ENCODE data around the gene UBE3C. TPM values are rescaled to one million over a fixed set of nuclear protein-coding genes. Genes with fewer than 3 reads are reported as not detected.

The UBE3C gene
- total RNA-seq, 4 donors from 2014 or later, result 70.9 to 107 (median 100) TPM

DNA sequence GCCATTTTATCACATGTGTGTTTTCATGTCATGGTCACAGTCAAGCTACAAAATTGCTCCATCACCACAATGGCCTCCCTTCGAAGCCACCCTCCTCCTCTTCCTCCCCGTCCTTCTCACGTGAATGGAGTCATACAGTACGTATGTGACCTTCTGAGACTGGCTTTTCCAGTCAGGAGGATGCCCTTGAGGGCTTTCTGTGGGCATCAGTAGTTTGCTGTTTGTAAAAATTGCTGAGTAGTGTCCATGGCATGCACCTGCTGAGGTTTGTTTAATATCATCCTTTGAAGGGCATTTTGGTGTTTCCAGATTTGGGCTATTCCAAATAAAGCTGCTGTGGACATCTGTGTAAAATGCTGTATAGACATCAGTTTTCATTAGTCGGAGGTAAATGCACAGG, 5.9 kb upstream of the UBE3C start:
- Histone ChIP-seq H3K27me3 (peaks cover 41% of the 10 kb centered on the region), H3K36me3 (no peaks in the 10 kb centered on the region), H3K4me1 (no peaks in the 10 kb centered on the region), H3K9me3 (no peaks in the 10 kb centered on the region), H3K4me3 (no peak overlapping the region), H3K27ac (no peak overlapping the region)
- TF ChIP-seq POLR2A (IDR thresholded peaks at IDR 0.05), result no peak
- TF ChIP-seq EP300 (IDR thresholded peaks at IDR 0.05), result no peak
- TF ChIP-seq, protein P1, sequence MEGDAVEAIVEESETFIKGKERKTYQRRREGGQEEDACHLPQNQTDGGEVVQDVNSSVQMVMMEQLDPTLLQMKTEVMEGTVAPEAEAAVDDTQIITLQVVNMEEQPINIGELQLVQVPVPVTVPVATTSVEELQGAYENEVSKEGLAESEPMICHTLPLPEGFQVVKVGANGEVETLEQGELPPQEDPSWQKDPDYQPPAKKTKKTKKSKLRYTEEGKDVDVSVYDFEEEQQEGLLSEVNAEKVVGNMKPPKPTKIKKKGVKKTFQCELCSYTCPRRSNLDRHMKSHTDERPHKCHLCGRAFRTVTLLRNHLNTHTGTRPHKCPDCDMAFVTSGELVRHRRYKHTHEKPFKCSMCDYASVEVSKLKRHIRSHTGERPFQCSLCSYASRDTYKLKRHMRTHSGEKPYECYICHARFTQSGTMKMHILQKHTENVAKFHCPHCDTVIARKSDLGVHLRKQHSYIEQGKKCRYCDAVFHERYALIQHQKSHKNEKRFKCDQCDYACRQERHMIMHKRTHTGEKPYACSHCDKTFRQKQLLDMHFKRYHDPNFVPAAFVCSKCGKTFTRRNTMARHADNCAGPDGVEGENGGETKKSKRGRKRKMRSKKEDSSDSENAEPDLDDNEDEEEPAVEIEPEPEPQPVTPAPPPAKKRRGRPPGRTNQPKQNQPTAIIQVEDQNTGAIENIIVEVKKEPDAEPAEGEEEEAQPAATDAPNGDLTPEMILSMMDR (IDR thresholded peaks at IDR 0.05), result no peak
- no peak for TF ChIP-seq POLR2AphosphoS5 (IDR thresholded peaks at IDR 0.05)
- ATAC-seq, result no peak
- WGBS, 2 donors (ENCODE audit: low coverage in 1 of 2), result 83 to 100% methylated on average over 3 to 4 of the region's 5 CpGs

DNA sequence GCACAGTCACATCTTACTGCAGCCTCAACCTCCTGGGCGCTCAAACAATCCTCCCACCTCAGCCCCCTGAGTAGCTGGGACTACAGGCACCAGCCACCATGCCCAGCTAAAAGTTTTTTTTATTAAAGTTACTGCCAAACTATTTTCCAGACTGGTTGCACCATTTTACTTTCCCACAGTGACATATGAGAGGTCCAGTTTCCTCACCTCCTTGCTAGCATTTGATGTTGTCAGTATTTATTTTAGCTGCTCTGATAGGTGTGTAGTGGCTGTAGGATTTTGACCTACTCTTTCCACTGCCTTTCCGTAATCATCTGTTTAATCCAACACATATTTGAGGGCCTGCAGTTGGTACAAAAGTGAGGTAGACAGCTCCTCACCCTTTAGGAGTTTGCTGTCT, 5.4 kb upstream of the UBE3C start:
- ATAC-seq, result no peak
- no peak overlapping the region for H3K4me3 ChIP-seq

DNA sequence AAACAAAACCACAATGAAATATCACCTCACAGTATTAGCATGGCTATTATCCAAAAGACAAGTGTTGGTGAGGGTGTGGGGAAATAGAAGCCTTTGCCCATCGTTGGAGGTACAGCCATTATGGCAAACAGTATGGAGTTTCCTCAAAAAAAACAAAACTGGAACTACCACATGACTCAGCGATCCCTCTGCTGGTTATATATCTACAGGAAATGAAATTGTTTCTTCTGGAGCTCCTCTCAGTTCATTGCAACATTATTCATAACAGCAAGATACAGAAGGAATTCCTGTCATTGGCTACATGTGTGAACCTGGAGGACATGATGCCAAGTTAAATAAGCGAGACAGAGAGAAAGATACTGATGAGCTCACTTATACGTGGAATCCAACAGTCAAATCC, 2.4 kb upstream of the UBE3C start:
- no peak overlapping the region for H3K27ac ChIP-seq
- H3K27me3 ChIP-seq, result peaks cover 17% of the 10 kb centered on the region
- H3K36me3 ChIP-seq, result peaks cover 0 to 6% of the 10 kb centered on the region in 2 donors
- H3K4me1 ChIP-seq, result peaks cover 10 to 26% (median 16%) of the 10 kb centered on the region in 3 donors
- no peak for ATAC-seq
- H3K9me3 ChIP-seq, result no peaks in the 10 kb centered on the region
- H3K4me3 ChIP-seq, result no peak overlapping the region
- WGBS, 2 donors (ENCODE audit: low coverage in 1 of 2), result 17 to 28% methylated on average over 4 of the region's 4 CpGs
- TF ChIP-seq EP300 (IDR thresholded peaks at IDR 0.05) (no peak), POLR2A (IDR thresholded peaks at IDR 0.05) (no peak)

More for the DNA sequence above, 5.4 kb upstream of the UBE3C start:
- Histone ChIP-seq H3K27ac (no peak overlapping the region), H3K9me3 (no peaks in the 10 kb centered on the region), H3K36me3 (no peaks in the 10 kb centered on the region), H3K4me1 (peaks cover 0 to 4% (median 0%) of the 10 kb centered on the region in 3 donors), H3K27me3 (peaks cover 41% of the 10 kb centered on the region)
- TF ChIP-seq POLR2A (IDR thresholded peaks at IDR 0.05) (no peak), POLR2AphosphoS5 (IDR thresholded peaks at IDR 0.05) (no peak), EP300 (IDR thresholded peaks at IDR 0.05) (no peak)
- TF ChIP-seq, protein P1 (IDR thresholded peaks at IDR 0.05), result no peak
- WGBS, 2 donors (ENCODE audit: low coverage in 1 of 2), result 71 to 83% methylated on average over 2 of the region's 2 CpGs

DNA sequence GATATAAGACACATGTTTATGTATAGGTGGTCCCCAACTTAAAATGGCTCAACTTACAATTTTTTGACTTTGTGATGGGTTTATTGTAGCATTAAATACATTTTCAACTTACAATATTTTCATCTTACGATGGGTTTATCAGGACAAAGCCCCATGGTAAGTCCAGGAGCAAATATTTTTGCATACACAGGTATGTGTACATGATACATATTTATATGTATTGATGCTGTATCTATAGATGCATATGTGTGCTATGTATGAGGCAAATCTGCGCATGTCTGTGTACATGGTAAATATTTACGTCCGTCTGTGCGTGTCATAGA, 664 bp upstream of the UBE3C start:
- H3K4me1 ChIP-seq, result peaks cover 10 to 38% (median 17%) of the 10 kb centered on the region in 3 donors
- 34 to 75% methylated on average over 1 to 5 of the region's 5 CpGs for whole genome bisulfite sequencing, 2 donors (ENCODE audit: low coverage in 1 of 2)
- H3K4me3 ChIP-seq, result peak overlapping the region; percentile 37 to 85
- peak overlapping the region; percentile 49 to 98 (median 92) for H3K27ac ChIP-seq
- no peaks in the 10 kb centered on the region for H3K9me3 ChIP-seq
- no peak for ATAC-seq
- H3K36me3 ChIP-seq, result peaks cover 0 to 17% of the 10 kb centered on the region in 2 donors
- TF ChIP-seq POLR2A (IDR thresholded peaks at IDR 0.05) (no peak), POLR2AphosphoS5 (IDR thresholded peaks at IDR 0.05) (no peak), EP300 (IDR thresholded peaks at IDR 0.05) (no peak)
- TF ChIP-seq, protein P1 (IDR thresholded peaks at IDR 0.05), result no peak
- peaks cover under 1% of the 10 kb centered on the region for H3K27me3 ChIP-seq

DNA sequence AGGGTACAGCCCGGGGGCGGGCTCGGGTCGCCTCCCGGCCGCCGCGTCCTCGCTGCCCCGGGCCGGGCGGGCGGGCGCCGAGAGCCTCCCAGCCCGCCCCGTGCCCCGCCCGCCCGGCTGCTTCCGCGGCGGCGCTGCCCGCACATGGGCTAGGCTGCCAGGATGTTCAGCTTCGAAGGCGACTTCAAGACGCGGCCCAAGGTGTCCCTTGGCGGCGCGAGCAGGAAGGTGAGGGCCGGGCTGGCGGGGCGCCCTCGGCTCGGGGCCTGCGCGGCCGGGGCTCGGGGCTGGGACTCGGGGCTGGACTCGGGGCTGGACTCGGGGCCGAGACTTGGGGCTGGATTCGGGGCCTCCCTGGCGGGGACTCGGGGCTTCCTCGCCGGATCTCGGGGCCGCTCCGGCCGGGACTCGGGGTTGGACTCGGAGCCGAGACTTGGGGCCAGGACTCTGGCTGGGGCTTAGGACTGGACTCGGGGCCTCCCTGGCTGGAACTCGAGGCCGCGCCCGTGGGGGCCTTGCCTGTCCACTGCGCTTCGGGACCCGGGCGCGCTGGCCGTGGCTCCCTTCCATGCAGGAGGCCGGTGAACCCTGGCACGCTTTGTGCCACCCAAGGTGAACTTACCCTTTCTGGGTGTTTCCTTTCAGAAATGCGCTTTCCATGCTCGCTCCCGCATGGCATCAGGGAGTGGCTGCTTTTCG, 534 bp downstream of the UBE3C start:
- Histone ChIP-seq H3K36me3 (peaks cover 0 to 17% of the 10 kb centered on the region in 2 donors), H3K4me3 (peak overlapping the region; percentile 78 to 85), H3K4me1 (peaks cover 10 to 50% (median 17%) of the 10 kb centered on the region in 3 donors), H3K27me3 (no peaks in the 10 kb centered on the region), H3K27ac (peak overlapping the region; percentile 54 to 98 (median 92)), H3K9me3 (no peaks in the 10 kb centered on the region)
- ATAC-seq, result peak; percentile 76
- WGBS, 2 donors (ENCODE audit: low coverage in 1 of 2), result 0% methylated on average over 2 of the region's 74 CpGs; no CpG with 5 or more reads in 1 of the 2 donors
- TF ChIP-seq EP300 (IDR thresholded peaks at IDR 0.05) (no peak), POLR2A (IDR thresholded peaks at IDR 0.05) (no peak), POLR2AphosphoS5 (IDR thresholded peaks at IDR 0.05) (no peak)
- TF ChIP-seq, protein P1 (IDR thresholded peaks at IDR 0.05), result no peak

Data from gastroesophageal sphincter (tissue), 4 donors.